22Rv1 (cell line): Measurements from ENCODE around the gene TRPM3.

Experiments
- CTCF ChIP-seq: fragments of 450-650 bp; IDR thresholded peaks from 2 replicates; pipeline ENCODE4 v1.5.1; 2017; ENCODE audit warnings: mild to moderate bottlenecking
- ZFX ChIP-seq: fragments of 450-650 bp; IDR thresholded peaks from 2 replicates; pipeline ENCODE4 v1.6.1; 2017; ENCODE audit warnings: antibody characterized with exemption, borderline replicate concordance

GRCh38 chr9:70688704-70689103 lies 432.7 kb downstream of the TRPM3 start:
- TF ChIP-seq CTCF (no peak), ZFX (no peak)
